WERI-Rb-1 (cell line): ENCODE measurements around the gene LTBR.
"Not testable (repeated sequence)": the region's sequence is repeated elsewhere in the genome, so short reads cannot be mapped to it uniquely, and the experiment has no call there.

Experiments used
- DNase-seq: peaks from one replicate; pipeline ENCODE4 v3.0.0-alpha.2; 2020
- H3K27ac ChIP-seq: fragments of 250-450 bp; sonication (Bioruptor Pico); 2 replicates; pipeline ENCODE4 v1.5.1; 2020; ENCODE audit warnings: mild to moderate bottlenecking, moderate library complexity
- H3K27me3 ChIP-seq: fragments of 250-450 bp; sonication (Bioruptor Pico); 2 replicates; pipeline ENCODE4 v1.5.1; 2021; ENCODE audit warnings: mild to moderate bottlenecking, low read depth, moderate library complexity; ENCODE audit not compliant: insufficient read depth, severe bottlenecking
- H3K36me3 ChIP-seq: fragments of 250-450 bp; sonication (Bioruptor Pico); 2 replicates; pipeline ENCODE4 v1.5.1; 2020; ENCODE audit warnings: mild to moderate bottlenecking, moderate library complexity
- H3K4me3 ChIP-seq: 2 replicates; pipeline ENCODE4 v1.5.1; 2011; ENCODE audit warnings: low read depth, mild to moderate bottlenecking, control low read depth, low read length
- H3K9me3 ChIP-seq: fragments of 250-450 bp; sonication (Bioruptor Pico); 2 replicates; pipeline ENCODE4 v1.5.1; 2021; ENCODE audit warnings: mild to moderate bottlenecking, moderate library complexity; ENCODE audit not compliant: severe bottlenecking
- TF ChIP-seq, protein P1 (sequence below): IDR thresholded peaks from 2 replicates; pipeline ENCODE4 v1.5.1; 2011; ENCODE audit warnings: low read depth, mild to moderate bottlenecking, control low read depth, inconsistent platforms, low read length

The LTBR gene

GRCh38 chr12:6341417-6342139 is 42.4 kb upstream of the LTBR start, which contains the start of gene TNFRSF1A:
Gene TNFRSF1A, minus strand, starts transcription at chr12:6342076. Its CDS starts 262 bp downstream, at chr12:6341814.
- no peaks in the 10 kb centered on the region for H3K9me3 ChIP-seq
- H3K27me3 ChIP-seq: no peaks in the 10 kb centered on the region
- H3K27ac ChIP-seq: peak within 1 kb of the TSS; percentile 79
- TF ChIP-seq, protein P1, sequence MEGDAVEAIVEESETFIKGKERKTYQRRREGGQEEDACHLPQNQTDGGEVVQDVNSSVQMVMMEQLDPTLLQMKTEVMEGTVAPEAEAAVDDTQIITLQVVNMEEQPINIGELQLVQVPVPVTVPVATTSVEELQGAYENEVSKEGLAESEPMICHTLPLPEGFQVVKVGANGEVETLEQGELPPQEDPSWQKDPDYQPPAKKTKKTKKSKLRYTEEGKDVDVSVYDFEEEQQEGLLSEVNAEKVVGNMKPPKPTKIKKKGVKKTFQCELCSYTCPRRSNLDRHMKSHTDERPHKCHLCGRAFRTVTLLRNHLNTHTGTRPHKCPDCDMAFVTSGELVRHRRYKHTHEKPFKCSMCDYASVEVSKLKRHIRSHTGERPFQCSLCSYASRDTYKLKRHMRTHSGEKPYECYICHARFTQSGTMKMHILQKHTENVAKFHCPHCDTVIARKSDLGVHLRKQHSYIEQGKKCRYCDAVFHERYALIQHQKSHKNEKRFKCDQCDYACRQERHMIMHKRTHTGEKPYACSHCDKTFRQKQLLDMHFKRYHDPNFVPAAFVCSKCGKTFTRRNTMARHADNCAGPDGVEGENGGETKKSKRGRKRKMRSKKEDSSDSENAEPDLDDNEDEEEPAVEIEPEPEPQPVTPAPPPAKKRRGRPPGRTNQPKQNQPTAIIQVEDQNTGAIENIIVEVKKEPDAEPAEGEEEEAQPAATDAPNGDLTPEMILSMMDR: no peak
- H3K36me3 ChIP-seq: no peaks in the 10 kb centered on the region
- peak within 1 kb of the TSS; percentile 80 for H3K4me3 ChIP-seq
- DNase-seq: peak; percentile 59

DNA sequence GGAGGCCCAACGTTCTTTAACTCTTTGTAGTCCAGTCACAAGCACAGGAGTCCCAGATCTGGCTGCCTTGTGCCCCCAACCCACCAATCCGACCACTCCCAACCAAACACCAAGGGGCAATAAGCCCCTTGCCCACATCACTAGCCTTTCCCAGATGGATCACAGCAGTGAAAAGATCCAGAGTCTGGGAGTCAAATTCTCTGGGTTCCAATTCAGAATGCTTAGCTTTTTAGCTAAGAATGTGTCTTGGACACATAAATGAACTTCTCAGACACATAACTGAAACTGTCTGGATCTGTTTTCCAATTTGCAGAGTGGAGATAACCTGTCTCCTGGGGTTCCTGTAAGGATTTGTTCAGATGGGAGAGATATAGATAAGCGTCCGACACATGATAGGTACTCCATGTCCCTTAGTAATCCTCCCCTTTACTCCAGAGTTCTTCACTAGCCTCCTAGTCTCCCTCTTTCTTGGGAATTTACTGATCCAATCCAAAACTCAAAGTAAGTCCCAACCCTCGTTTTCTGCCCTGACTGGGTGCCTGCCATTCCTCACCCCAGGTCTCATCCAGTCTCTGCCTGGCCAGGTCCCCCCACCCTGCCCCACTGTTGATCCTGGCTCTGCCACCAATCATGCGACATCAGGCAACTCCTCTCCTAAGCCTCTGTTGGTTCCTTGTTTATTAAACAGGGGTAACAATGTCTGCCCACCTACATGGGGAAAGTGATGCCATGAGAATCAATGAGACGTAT is 41.6 kb upstream of the LTBR start:
- Histone ChIP-seq H3K4me3 (peak overlapping the region; percentile 80), H3K27me3 (no peaks in the 10 kb centered on the region), H3K27ac (peak overlapping the region; percentile 79), H3K9me3 (no peaks in the 10 kb centered on the region), H3K36me3 (no peaks in the 10 kb centered on the region)
- TF ChIP-seq, protein P1: no peak
- DNase-seq: no peak

DNA sequence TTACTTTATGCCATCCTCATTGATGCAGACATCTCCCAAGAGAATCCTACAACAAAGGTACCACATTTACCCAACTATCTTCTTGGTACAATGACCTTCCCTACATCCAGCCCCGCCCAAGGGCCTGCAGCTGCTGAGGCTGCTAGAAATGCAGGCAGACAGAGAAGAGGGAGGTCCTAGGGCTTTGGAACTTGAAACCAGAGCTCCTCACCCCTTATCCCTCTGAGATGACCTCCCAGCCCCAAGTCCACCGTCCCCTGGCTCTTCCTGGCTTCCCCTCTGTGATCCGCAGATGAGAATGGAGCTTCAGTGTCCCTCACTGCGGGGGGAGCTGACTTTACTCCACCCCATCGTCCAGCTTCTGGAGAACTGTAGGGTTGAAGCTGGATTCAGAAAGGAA is 40.4 kb upstream of the LTBR start:
- H3K9me3 ChIP-seq: no peaks in the 10 kb centered on the region
- H3K4me3 ChIP-seq: no peak overlapping the region
- H3K36me3 ChIP-seq: no peaks in the 10 kb centered on the region
- no peaks in the 10 kb centered on the region for H3K27me3 ChIP-seq
- no peak for DNase-seq
- TF ChIP-seq, protein P1: no peak
- no peak overlapping the region for H3K27ac ChIP-seq

- H3K27ac ChIP-seq, H3K9me3 ChIP-seq, DNase-seq, H3K36me3 ChIP-seq, H3K4me3 ChIP-seq, H3K27me3 ChIP-seq: not testable (repeated sequence)
Measured at GRCh38 chr12:6344101-6344660, 39.8 kb upstream of the LTBR start.

DNA sequence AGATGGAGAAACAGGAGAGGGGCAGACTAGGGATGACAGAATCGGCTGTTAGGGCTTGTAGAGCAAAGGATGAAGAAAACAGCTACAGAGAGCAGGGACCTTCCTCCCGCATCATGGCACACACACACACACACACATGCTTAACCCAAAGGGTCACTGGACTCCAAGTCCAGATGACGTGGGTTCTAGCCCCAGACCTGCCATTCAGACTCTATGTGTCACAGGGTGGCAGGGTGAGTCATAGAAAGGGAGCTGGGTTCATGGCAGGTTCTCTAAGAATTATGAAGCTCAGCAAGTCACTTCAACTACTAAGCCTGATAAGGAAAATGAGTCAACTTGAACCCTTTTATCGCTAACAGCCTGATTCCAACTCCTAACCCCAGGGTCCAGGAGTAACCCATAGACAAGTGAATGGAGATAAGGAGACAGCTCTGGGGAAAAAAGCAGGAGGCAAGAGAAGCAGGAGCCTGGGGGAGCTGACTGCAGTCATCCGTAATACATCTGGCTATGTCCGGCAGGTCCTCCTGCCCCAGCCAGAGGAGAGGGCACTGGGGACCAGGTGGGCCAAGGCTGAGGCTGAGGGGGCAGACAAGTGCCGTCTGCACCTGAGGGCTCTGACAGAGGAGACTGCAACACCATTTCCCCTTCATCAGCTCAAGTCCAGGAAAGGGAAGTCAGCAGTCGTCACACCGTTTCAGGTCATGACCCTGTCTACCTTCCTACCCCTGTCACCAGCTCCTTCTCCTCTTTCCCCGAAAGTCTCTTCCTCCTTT is 38.5 kb upstream of the LTBR start:
- Histone ChIP-seq H3K27ac (no peak overlapping the region), H3K36me3 (no peaks in the 10 kb centered on the region), H3K9me3 (peaks cover 2% of the 10 kb centered on the region), H3K4me3 (no peak overlapping the region), H3K27me3 (no peaks in the 10 kb centered on the region)
- no peak for DNase-seq
- TF ChIP-seq, protein P1: no peak
